Measurements from ENCODE around the gene FIG4.
"Not testable (repeated sequence)": the region's sequence is repeated elsewhere in the genome, so short reads cannot be mapped to it uniquely, and the experiment has no call there.

FIG4 gene

DNA sequence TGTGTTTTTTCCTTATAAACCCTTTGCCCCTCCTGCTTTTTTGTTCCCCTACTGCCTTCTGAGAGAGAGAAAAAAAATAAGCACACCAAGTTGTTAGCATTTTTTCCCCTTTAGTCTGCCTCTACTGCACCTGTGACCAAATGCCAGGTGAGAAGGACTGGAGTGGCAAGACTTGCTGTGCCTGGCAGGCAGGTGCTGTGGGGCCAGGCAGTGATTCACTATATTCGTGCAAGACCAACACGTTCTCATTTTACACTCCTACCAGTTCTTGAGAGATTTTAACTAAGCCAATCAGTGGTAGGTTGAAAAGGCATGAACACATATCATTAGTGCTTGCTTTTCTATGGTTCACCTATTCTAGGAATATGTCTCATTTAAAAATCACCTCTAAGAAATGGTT, 109.7 kb downstream of the FIG4 start:
- DNase-seq = no peak

DNA sequence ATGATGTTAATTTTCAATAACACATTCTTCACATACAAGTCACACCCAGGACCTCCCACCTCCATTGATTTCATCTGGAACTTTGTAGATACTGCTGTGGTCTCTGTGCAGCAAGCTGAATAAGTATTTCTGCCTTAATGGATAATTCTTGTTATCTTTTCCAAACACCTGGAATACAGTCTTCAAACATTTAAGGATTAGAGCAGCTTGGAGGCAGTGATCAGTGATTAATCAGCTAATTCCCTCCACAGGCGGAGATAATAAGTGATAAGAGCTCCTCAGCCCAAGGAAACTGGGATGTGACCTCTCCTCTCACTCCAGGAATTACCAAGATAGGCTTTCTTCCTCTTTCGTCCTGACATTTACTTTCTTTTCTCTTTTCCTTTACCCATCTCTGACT, 110.7 kb downstream of the FIG4 start:
- DNase-seq = no peak

DNA sequence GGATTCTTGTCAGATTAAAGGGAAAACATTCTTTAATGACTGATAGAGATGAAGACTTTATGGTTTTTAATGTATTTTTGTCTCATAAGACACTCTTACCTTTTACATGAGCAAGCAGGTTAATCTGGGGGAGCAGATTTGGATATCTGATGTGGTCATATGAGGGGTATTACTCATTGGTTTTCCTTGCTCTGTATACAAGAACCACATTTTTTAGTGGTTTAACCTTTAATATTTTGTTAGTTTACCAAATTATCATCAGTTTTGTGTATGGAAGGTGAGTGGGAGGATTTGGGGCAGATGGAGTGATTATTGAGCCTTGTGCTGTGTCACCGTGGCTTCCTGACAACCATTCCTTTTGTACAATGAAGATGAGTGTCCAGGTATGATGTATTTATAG, 112.9 kb downstream of the FIG4 start:
- no peak for DNase-seq

DNA sequence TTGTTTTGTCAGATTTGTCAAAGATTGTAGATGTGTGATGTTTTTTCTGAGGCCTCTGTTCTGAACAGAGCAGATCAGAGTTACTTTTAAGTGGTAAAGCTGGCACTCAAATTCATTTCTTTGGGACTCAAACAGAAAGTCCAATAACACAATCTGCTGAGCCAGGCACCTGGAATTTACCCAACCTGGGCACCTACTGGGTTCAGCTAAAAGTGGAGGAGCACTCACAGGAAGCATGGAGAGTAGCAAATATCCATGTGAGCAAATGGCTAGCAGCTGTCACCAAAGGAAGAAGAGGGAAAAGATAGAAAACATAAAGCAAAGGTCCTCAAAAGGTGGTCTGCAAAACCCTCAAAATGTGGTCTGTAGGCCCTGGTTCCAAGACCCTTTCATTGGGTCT, 116.8 kb downstream of the FIG4 start:
- DNase-seq = no peak

DNA sequence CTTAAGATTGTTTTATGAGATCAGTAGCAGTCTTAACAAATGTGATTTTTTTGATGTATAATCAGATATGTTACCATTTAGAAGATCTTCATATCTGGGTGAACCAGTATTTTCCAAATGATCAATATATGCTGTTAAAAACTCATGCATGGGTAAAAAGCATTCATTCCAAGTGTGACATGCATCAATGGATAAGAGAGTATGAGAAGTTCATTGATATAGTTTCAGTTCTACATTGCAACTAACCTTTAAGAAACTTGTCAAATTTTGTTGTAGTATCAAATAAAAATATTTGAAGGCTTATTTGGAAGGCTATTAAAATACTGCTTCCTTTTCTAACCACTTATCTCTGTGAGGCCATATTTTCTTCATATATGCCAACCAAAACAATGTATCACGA, 117.7 kb downstream of the FIG4 start:
- DNase-seq = no peak

DNA sequence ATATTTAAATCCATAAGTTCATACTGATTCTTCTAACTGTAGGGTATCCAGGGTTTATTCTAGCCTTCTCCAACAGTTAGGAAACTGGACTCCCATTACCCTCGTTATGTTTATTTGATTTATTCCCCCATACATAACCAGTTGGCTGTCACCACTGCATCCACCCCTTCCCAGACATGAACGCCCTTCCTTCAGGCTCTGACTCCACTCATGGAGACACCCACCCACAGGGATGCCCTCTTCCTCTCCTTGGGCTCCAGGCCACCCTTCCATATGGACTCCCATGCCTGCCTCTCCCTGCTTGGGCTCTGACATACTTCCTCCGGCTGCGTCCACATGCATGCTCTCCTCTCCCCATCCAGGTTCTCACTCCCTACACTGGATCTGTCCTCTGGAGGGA, 124.0 kb downstream of the FIG4 start:
- no peak for DNase-seq

DNA sequence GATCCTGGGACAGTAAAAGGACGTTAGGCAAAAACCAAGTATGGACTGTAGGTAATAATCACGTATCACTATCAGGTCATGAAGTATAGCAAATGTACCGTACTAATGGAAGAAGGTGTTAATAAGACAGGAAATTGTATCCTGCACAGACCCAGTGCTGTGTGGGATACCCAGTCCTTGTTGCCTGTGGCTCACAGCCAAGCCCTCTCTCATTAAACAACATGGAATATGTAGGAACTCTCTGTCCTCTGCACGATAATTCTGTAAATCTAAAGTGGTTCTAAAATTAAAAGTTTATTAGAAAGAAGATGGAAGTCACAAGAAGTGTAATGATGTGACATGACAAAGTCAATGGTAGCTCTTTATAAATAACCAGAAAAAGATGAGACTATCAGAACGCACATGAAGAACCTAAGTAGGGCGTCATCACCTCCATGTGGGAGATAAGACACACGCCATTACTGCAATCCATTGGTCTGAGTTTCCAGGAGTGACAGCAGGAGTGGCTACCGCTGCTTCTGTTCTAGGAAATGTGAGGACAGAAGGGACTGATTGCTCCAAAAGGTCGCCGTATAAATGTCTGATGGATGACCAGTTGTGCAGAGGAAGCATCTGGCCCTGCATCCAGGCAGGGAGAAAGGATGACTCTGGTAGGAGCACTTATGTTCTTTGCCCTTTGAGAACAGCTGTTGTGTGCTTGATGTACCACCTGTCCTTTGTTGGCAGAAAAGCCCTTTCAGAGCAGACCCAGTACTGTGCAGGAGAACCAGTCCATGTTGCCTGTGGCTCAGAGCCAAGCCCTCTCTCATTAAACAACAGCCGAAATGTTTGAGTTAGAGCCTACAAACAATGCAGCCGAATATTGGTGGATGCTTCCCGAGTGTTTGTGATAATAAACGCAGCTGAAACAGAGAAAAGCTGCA, 125.6 kb downstream of the FIG4 start:
- DNase-seq = no peak

DNA sequence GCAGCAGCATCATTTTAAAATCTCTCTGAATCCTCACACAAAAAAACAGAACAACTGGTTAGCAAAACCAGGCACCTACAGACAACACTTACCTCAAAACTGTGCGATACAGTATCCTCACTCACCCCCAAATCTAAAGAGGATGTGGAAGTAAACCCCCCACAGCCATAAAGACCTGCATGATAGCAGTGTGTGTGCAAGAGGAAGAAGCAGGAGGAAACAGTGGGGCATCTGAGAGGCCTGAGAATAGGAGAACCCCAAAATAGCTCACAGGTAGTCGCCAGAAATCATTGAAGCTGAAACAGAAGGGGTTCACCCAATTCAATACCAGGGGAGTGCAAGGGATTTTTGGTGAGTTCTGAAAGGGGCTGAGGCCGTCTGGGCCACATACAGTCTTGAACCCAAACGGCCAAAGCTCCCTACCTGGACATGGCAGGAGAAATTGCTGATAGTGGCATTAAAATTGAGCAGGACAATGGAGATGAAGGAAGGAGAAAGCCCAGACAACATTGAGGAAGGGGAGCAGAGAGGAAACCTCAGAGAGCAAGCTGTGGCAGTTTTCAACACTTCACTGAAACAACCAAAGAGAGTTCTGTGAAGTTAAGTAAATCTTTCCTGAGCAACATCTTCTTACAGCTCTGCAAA, 129.7 kb downstream of the FIG4 start:
- no peak for DNase-seq

DNA sequence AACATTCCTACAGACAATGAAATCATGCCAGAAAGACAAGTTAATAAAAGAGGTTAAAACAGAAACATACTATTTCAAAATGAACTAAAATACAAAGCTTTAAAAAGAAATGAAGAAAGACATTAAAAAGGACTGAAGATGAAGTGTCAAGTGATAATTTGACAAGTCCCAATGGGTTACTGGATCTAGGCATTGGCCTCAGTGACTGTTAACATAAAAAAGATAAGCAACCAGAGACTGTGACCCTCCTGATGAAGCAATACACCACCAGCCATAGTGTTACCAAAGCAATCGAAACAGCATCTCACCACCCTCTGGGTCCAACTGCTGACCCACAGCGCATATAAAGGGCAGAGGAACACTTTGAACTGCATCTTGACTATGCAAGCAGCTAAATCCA, 130.3 kb downstream of the FIG4 start:
- no peak for DNase-seq

DNA sequence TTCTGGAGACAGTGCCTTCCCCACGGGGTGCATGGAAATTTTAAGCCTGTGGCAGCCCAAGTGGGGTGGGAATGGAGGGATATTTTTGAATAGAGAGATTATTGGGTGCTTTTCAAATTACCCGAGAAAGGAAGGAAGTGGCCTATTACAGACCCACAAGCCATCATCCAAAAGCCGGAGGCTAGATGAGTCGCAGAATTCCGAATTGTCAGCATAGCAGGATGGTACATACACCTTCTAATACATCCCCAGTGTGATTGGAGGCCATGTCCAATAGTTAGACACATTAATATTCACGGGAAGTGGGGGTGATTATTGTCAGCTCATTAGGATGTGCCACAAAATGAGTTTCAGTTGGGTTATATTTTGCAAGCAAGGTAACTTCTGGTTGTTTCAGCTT, 133.0 kb downstream of the FIG4 start:
- no peak for DNase-seq

DNA sequence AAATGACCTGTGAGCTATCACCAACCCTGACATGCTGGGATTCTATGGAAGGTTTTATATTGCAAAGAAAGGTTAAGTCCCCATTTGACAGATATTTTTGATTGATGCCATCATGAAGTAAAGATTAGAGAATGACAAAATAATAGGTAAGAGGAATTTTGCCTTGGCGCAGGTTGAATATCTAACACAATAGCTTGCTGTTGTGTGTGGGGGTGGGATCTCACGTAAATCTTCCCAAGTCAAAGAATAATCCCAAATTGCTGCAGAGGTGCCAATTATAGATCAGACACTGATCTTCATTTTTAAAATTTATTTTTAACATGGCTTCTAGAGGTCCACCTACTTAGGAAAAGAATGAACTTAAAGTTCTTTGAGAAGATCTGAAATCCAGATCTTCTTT, 135.5 kb downstream of the FIG4 start:
- no peak for DNase-seq

DNA sequence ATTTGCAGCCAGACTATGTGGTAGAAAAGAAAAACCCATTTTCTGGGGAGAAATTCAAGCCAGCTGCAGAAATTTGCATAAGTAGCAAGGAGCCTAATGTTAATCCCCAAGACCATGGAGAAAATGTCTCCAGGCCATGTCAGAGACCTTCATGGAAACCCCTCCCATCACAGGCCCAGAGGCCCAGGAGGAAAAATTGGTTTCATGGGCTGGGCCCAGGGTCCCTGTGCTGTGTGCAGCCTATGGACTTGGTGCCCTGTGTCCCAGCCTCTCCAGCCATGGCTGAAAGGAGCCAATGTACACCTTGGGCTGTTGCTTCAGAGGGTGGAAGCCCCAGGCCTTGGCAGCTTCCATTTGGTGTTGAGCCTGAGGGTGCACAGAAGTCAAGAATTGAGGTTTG, 140.3 kb downstream of the FIG4 start:
- not testable (repeated sequence) for DNase-seq

DNA sequence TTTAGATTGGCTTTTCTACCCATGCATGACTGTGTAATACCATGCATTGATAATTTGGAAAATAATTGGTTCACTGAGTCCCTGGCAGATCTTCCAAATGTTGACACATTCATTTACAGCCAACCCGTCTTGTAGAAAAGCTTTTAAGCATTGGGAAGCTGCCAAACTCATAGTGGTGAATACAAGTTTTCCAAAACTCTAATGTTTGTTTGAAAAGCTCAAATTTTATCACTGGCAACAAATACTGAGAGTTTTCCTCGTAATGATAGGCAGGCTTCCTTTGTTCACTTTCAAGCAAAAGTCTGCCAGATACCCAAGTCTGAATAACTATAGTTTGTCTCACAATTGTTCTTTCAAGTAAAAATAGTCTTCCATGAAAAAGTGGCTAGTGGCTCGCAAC, 143.0 kb downstream of the FIG4 start:
- DNase-seq = no peak

DNA sequence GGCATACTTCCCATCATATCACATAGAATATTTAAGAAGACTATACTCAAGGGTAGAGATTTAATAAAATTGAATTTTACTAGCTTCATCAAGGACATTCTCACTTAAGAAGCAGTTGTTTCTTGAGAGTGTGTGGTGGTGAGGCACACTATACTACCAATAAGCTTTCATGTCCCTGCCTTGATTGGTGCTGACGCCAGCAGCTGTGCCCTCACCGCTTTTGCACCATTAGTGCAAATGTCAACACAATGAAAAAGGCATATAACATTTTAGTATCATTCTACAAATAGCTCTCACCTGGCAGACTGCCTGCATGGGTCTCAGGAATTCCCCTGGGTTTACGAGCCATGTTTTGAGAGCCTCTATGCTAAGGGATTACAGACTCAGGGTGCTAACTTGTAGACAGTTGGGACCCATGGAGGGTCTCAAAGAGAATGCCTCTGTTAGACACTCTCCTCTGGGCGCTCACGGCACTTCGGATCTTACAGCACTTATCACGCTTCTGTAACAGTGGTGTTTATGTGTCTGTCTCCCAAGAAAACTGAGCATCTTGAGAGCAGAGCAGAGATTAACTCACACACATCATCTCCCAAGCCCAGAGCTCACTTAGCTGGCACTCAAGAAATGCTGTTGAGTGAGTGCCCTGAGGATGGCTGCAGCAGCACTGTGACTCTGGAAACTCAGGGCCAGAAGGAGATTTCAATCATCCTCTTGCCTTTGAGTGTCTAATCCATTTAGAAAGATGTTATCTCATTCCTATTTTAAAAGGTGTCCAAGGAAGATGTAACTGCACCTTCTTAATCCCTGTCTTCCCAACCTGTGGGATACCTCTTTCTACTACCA, 143.7 kb downstream of the FIG4 start:
- DNase-seq = no peak

DNA sequence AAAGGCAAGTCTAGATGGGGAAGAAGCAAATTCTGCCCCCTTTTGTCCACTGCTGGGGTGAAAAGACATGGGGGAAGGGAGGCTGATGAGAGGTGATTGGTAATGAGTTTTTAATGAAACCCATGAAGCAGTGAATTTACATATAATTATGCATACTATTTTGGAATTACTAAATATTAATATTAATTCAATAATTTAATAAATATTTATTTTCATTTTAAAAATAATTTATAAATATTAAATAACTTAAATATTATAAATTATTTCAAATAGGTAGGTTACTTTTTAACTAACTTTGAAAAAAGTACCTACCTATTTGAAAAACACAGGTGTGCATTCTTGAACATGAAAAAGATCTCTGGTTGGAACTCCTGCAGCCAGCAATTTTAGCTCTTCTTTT, 148.9 kb downstream of the FIG4 start:
- DNase-seq = no peak

DNA sequence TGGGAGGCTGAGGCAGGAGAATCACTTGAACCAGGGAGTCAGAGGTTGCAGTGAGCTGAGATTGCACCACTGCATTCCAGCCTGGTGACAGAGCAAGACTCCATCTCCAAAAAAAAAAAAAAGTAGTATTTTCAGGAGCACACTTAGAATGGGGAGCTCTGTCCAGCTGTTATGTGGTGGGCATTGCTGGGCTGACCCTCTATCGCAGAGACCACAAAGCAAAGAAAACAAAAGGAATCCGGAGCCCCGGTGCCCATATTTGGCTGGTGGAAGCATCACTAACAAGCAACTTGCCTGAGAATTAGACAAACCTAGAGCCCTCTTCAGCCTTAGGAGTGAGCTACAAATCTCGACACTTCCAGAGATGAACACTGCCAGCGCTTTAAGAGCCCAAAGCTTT, 149.7 kb downstream of the FIG4 start:
- no peak for DNase-seq

DNA sequence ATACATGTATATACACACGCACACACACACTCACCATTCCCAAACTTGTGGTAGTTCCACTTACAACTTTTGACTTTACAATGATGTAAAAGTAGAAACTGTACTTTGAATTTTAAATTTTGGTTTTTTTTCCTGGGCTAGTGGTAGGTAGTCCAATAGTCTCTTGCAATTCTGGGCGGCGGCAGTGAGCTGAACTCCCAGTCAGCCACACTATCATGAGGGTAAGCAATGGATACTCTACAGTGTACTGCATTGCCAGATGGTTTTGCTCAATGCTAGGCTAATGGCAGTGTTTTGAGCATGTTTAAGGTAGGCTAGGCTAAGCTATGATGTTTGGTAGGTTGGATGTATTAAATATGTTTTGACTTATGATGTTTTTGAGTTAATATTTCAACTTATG, 150.8 kb downstream of the FIG4 start:
- no peak for DNase-seq

DNA sequence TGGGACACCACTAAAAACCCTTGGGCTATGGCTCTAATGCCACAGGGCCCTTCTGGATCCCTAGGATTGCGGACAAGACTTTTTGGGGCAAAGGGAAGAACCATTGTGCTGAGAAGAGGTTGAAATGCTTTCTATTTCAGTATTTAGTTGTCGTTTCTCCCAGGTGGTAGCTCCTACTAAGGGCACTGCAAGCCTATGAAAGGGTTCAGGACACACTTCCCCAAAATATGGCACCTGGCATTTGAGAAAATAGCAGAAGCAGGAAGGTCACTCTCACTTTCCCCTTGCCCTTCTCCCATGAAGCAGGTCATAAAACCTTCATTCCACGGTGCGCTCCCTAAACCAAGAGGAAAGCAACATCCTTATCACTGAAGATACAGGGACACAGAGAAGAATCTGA, 161.6 kb downstream of the FIG4 start:
- DNase-seq = no peak

DNA sequence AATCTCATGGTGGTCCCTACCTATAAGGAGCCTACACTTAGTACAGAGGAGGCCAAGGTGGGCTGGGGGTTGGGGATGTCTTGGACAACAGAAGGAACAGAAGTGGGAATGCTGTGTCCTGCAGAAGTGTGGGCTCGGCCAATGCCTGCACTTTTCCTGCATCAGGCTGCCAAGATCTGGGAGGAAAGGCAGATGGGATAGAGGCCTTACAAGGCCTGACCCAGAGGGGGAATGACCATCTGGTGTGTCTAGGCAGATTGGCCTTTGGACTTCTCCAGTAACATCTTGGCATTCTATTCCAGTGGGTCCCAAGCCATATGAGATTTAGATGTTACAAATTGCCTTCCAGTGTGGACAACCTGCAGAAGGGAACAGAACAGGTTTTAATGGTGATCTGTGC, 162.3 kb downstream of the FIG4 start:
- no peak for DNase-seq

DNA sequence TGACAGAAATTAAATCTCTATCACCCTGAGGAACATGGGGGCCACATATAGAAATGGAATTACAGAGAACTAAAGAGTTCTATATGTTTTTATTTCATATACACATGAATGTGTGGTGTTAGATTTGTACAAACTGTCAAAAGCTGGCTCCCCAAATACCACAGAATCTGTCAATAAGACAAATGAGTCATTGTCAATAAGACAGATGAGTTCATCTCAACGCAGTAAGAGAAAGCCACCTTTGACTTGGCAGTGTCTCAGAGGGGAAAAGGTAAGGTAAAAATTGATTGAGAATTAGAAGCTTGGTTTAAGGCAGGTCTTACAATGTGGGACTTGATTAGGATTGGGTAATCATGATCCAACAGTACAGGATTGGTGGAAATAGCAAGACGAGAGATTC, 162.9 kb downstream of the FIG4 start:
- no peak for DNase-seq

DNA sequence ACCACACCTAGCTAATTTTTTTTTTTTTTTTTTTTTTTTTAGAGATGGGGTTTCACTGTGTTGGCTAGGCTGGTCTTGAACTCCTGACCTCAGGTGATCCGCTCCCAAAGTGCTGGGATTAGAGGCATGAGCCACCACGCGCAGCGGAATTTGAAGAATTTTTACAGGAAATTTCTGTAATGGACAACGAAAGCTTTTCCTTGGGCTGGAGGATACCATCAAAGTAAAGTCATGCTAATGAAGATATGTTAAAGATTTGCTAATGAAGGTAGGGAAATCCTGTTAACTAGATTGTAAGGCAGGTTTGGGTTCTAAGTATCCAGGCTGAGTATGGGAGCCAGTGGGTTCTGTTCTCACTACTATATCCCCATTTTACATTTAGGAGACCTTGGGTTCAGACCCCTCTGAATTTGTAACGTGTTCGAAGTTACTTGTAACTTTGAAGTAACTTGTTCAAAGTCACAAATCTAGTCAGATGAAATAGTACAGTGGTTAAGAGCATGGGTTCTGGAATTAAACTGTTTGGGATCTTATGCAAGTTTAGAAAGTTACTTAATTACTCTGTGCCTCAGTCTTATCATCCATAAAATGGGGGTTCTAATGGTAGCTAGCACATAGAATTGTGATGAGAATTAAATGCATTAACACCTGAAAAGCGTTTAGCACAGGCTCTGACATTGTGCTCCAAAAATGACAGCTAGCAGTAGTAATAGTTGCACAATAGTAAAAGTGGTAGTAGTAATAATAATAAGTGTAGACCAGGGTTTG, 163.6 kb downstream of the FIG4 start:
- DNase-seq = no peak

DNA sequence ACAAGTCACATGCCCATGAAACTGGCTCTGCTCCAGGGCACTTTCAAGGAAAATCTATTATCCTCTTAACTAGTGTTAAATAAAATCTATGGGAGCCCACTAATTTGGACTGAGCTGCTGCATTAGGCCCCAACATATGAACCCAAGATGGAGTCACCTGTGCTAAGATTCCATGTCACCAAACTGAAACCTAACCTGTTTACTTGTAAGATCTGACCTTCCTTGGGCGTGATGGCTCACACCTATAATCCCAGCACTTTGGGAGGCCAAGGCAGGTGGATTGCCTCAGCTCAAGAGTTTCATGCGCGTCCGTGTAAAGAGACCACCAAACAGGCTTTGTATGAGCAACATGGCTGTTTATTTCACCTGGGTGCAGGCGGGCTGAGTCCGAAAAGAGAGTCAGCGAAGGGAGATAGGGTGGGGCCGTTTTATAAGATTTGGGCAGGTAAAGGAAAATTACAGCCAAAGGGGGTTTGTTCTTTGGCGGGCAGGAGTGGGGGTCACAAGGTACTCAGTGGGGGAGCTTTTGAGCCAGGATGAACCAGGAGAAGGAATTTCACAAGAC, 164.5 kb downstream of the FIG4 start:
- not testable (repeated sequence) for DNase-seq

DNA sequence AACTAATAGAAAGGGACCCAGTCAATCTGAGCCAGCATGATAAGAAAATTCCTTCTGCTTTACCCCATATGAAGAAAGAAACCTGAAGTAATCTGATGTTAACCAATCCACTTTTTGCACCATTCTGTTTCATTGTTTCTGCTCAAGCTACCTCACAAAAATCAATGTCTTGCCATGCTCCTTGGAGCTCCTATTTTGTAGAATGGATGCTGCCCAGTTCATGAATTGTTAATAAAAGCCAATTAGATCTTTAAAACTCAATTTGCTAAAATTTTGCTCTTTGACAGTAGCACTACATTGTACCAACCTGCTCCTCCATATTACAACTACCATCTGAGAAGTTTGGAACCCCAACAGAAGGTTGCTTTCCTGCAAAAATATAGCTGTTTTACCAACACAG, 170.8 kb downstream of the FIG4 start:
- no peak for DNase-seq
